Stomach (tissue), 4 donors: ENCODE data around the gene MS4A15.

ENCODE experiments used
- POLR2A ChIP-seq, 4 donors: fragments of 450-650 bp; IDR thresholded peaks; one replicate each; pipeline ENCODE4 v1.6.1; 2016; ENCODE audit warnings: antibody characterized with exemption in 4 of 4, control low read depth in 2 of 4, mild to moderate bottlenecking in 1 of 4, moderate library complexity in 1 of 4
- TF ChIP-seq, protein P1 (sequence below), 7 experiments: fragments of 450-650 bp in 4 of 7; fragments of 200-600 bp in 3 of 7; sonication (generic) in 3 of 7; IDR thresholded peaks; one replicate each; pipeline ENCODE4 v1.5.1; 2016 to 2019; ENCODE audit warnings: antibody characterized with exemption in 7 of 7, control low read depth in 2 of 7, mild to moderate bottlenecking in 1 of 7

DNA sequence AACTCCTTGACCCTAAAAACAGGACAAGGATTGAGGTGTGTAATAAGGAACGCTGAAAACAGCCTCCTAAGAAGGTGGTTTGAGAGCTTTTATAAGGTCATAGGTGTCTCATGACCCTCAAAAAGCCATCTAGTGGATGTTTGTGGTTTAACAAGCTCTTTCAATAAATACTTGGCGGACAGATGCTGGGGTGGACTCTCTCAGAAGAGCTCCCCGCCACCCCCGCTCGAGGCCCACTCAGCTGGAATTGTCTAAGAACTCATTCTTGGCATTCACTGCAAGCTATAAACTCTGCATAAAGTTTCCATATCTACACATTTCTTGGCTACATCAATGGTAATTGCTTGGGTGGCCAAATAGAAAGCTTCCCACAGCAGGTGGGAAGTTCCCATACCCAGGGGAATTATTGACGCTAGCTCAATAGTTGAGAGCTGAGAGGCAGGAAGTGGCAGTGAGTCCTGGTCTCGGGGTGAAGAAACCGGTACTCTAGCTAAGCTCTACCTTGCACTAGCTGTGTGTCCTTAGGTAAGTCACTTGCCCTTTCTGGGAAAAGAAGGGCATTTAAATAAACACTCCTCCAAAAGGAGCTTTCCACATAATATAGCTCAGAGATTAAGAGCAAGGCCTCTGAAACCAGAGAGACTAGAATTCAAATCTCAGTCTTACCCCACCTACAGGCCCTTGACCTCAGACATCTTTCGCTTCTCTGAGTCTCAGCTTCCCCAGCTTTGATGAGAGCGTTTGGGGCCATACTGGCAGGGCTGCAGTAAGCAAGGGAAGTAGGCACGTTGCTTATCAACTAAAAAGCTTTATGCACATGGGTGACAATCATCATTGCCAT is 6.4 kb downstream of the MS4A15 start:
- TF ChIP-seq POLR2A (IDR thresholded peaks at IDR 0.05) = no peak
- TF ChIP-seq, protein P1, sequence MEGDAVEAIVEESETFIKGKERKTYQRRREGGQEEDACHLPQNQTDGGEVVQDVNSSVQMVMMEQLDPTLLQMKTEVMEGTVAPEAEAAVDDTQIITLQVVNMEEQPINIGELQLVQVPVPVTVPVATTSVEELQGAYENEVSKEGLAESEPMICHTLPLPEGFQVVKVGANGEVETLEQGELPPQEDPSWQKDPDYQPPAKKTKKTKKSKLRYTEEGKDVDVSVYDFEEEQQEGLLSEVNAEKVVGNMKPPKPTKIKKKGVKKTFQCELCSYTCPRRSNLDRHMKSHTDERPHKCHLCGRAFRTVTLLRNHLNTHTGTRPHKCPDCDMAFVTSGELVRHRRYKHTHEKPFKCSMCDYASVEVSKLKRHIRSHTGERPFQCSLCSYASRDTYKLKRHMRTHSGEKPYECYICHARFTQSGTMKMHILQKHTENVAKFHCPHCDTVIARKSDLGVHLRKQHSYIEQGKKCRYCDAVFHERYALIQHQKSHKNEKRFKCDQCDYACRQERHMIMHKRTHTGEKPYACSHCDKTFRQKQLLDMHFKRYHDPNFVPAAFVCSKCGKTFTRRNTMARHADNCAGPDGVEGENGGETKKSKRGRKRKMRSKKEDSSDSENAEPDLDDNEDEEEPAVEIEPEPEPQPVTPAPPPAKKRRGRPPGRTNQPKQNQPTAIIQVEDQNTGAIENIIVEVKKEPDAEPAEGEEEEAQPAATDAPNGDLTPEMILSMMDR (IDR thresholded peaks at IDR 0.05) = peak in 2 of 7 experiments; percentile 20 to 21
